Peyer's patch (tissue), 4 donors: ENCODE results near the gene ZDHHC24.

Experiments used
- POLR2A ChIP-seq, 2 donors: fragments of 450-650 bp; IDR thresholded peaks; one replicate each; pipeline ENCODE4 v1.5.1; 2017; ENCODE audit warnings: antibody characterized with exemption in 2 of 2, mild to moderate bottlenecking in 2 of 2, moderate library complexity in 2 of 2
- TF ChIP-seq, protein P1 (sequence below), 6 experiments: fragments of 450-650 bp in 4 of 6; fragments of 200-600 bp in 2 of 6; sonication (generic) in 1 of 6; IDR thresholded peaks; one replicate each; pipeline ENCODE4 v1.5.1; 2017 to 2019; ENCODE audit warnings: antibody characterized with exemption in 6 of 6, mild to moderate bottlenecking in 3 of 6, moderate library complexity in 1 of 6

DNA sequence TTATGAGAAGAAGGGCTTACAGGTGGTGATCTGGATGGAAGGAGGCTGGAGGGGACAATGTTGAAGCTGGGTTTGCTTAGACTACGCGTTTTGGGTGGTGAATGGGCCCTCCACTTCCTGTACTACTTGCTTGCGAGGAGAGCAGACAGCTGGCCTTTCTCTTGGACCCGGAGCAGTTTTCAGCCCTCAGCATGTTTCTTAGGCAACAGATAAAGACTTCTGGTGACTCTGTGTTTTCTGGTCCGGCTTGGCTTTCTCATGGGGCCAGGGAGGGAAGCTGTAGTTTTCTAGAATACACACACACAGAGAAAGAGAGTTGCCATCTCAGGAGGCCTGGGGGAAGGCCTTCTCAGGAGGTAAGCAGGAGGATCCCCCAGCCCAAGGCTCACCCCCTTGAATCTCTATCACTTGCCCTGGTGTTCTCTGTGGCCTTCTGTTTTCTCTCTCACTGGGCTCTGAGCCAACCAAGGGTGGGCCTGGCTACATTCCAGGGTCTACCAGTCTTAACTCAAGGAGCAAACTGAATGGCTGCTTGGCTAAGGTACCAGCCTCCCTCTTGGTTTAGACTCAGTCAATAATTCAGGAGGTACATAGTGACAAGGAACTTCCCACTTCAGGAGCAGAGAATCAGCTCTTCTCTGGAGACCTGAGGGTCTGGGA, 49.5 kb upstream of the ZDHHC24 start:
- TF ChIP-seq, protein P1, sequence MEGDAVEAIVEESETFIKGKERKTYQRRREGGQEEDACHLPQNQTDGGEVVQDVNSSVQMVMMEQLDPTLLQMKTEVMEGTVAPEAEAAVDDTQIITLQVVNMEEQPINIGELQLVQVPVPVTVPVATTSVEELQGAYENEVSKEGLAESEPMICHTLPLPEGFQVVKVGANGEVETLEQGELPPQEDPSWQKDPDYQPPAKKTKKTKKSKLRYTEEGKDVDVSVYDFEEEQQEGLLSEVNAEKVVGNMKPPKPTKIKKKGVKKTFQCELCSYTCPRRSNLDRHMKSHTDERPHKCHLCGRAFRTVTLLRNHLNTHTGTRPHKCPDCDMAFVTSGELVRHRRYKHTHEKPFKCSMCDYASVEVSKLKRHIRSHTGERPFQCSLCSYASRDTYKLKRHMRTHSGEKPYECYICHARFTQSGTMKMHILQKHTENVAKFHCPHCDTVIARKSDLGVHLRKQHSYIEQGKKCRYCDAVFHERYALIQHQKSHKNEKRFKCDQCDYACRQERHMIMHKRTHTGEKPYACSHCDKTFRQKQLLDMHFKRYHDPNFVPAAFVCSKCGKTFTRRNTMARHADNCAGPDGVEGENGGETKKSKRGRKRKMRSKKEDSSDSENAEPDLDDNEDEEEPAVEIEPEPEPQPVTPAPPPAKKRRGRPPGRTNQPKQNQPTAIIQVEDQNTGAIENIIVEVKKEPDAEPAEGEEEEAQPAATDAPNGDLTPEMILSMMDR (IDR thresholded peaks at IDR 0.05): no peak
- no peak for TF ChIP-seq POLR2A (IDR thresholded peaks at IDR 0.05)
